Karpas-422 (cell line): ENCODE data around the gene COMMD1. TPM values are rescaled to one million over a fixed set of nuclear protein-coding genes. Genes with fewer than 3 reads are reported as not detected.
"Not testable (repeated sequence)": the region's sequence is repeated elsewhere in the genome, so short reads cannot be mapped to it uniquely, and the experiment has no call there.

ENCODE experiments used
- DNase-seq: peaks from one replicate; pipeline ENCODE4 v3.0.0-alpha.2; 2015
- H2AFZ ChIP-seq: fragments of 200-600 bp; sonication (generic); 2 replicates; pipeline ENCODE4 v1.6.1; 2014; ENCODE audit warnings: antibody characterized with exemption, low read length, mixed read lengths
- H3K27ac ChIP-seq: fragments of 200-600 bp; sonication (generic); 2 replicates; pipeline ENCODE4 v1.5.1; 2014; ENCODE audit warnings: mild to moderate bottlenecking, low read length, moderate library complexity
- H3K27me3 ChIP-seq: fragments of 200-600 bp; sonication (generic); 2 replicates; pipeline ENCODE4 v1.6.1; 2014; ENCODE audit warnings: low read length, mixed read lengths
- H3K36me3 ChIP-seq: fragments of 200-600 bp; sonication (generic); 2 replicates; pipeline ENCODE4 v1.6.1; 2014; ENCODE audit warnings: low read length, mixed read lengths; ENCODE audit not compliant: insufficient read depth
- H3K4me1 ChIP-seq: fragments of 200-600 bp; sonication (generic); 2 replicates; pipeline ENCODE4 v1.6.1; 2014; ENCODE audit warnings: mild to moderate bottlenecking, low read length, mixed read lengths
- H3K4me2 ChIP-seq: fragments of 200-600 bp; sonication (generic); 2 replicates; pipeline ENCODE4 v1.6.1; 2014; ENCODE audit warnings: low read length, low read depth, mild to moderate bottlenecking; ENCODE audit not compliant: poor library complexity, severe bottlenecking
- H3K4me3 ChIP-seq: fragments of 200-600 bp; sonication (generic); 2 replicates; pipeline ENCODE4 v1.5.1; 2014; ENCODE audit warnings: mild to moderate bottlenecking, antibody characterized with exemption, low read length, mixed read lengths
- H3K79me2 ChIP-seq: fragments of 200-600 bp; sonication (generic); 2 replicates; pipeline ENCODE4 v1.6.1; 2014; ENCODE audit warnings: mild to moderate bottlenecking, low read length, mixed read lengths
- H3K9ac ChIP-seq: fragments of 200-600 bp; sonication (generic); 2 replicates; pipeline ENCODE4 v1.6.0; 2014; ENCODE audit warnings: low read length
- H3K9me2 ChIP-seq: fragments of 200-600 bp; sonication (generic), shearing (Covaris generic); replicated peaks from 2 replicates; pipeline ENCODE4 v1.6.0; 2014; ENCODE audit warnings: mild to moderate bottlenecking, low read length, moderate library complexity; ENCODE audit not compliant: insufficient read depth
- H3K9me3 ChIP-seq: fragments of 300-700, 200-600 bp; sonication (generic); 2 replicates; pipeline ENCODE4 v1.6.1; 2014; ENCODE audit warnings: low read length, mixed read lengths
- H4K20me1 ChIP-seq: fragments of 200-600 bp; sonication (generic); 2 replicates; pipeline ENCODE4 v1.6.1; 2014; ENCODE audit warnings: mild to moderate bottlenecking, antibody characterized with exemption, low read length, low read depth; ENCODE audit not compliant: insufficient read depth
- total RNA-seq: library from RNA; depleted of rRNA; stranded (reverse); fragments of >200 nt; shearing (Covaris generic); gene quantifications from 2 replicates; pipeline ENCODE4 v1.2.3, GENCODE V29; 2014; ENCODE audit warnings: low replicate concordance

COMMD1 gene
- total RNA-seq, 1 experiment from 2014 or later = 33.3 TPM

DNA sequence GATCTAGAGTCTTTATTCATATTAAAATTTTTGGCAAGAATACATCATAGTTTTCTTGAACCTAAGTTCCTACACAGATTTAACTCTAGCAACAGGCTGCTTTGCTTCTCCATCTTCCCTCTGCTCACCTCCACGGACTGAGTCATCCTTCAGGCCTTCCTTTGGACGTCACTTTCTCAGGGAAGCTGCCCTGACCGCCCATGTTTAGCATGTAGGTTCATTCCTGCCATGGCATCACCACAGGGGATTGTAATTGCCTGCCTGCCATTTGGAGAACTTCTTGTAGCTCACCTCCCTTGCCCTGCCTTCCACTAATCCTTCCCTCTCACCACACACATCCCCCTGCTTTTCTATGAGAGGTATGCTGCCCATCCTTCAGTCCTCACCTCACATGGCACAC lies 246.5 kb downstream of the COMMD1 start:
- H3K9ac ChIP-seq = no peak overlapping the region
- H3K4me2 ChIP-seq = no peak overlapping the region
- no peak overlapping the region for H2AFZ ChIP-seq
- no peak for DNase-seq
- no peak overlapping the region for H3K4me3 ChIP-seq
- H3K4me1 ChIP-seq = no peaks in the 10 kb centered on the region
- H4K20me1 ChIP-seq = no peaks in the 10 kb centered on the region
- H3K9me3 ChIP-seq = peaks cover 4% of the 10 kb centered on the region
- no peak overlapping the region for H3K27ac ChIP-seq
- H3K36me3 ChIP-seq = no peaks in the 10 kb centered on the region
- H3K27me3 ChIP-seq = no peaks in the 10 kb centered on the region
- no peaks in the 10 kb centered on the region for H3K79me2 ChIP-seq
- H3K9me2 ChIP-seq = no peaks in the 10 kb centered on the region

DNA sequence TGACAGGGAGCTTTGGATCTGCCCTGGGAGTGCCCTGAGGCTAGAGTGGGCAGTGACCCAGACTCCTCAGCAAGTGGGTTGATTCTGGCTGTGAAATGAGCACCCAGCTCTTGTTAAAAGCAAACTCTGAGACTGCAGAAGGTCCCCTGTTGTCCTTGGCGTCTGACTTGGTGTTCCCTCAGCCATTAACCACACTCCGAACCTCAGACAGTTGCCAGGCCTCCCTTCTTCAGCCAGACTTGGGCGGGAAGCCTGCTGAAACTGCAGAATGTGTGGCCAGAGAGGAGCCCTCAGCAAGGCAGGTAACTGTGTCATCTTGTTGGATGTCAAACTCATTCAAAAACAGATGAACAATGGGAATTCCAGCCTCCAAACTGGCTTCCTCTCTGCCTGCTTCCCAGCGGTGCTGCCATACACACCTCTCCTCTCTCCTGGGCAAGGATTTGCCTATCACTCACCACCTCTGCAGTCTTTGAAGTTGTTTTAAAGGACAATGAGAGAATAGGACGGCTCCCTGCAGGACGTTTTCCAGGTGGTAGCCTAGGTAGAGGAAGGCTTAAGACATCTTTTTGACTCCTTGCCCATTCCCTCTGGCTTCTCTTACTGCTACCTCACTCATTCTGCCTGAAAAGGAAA lies 251.5 kb downstream of the COMMD1 start:
- Histone ChIP-seq H2AFZ (no peak overlapping the region), H3K9ac (no peak overlapping the region), H3K9me3 (peaks cover 4% of the 10 kb centered on the region), H3K36me3 (no peaks in the 10 kb centered on the region), H3K4me1 (no peaks in the 10 kb centered on the region), H3K27me3 (no peaks in the 10 kb centered on the region), H3K79me2 (no peaks in the 10 kb centered on the region), H3K4me3 (no peak overlapping the region), H3K4me2 (no peak overlapping the region), H3K9me2 (no peaks in the 10 kb centered on the region), H3K27ac (no peak overlapping the region), H4K20me1 (no peaks in the 10 kb centered on the region)
- DNase-seq = no peak

DNA sequence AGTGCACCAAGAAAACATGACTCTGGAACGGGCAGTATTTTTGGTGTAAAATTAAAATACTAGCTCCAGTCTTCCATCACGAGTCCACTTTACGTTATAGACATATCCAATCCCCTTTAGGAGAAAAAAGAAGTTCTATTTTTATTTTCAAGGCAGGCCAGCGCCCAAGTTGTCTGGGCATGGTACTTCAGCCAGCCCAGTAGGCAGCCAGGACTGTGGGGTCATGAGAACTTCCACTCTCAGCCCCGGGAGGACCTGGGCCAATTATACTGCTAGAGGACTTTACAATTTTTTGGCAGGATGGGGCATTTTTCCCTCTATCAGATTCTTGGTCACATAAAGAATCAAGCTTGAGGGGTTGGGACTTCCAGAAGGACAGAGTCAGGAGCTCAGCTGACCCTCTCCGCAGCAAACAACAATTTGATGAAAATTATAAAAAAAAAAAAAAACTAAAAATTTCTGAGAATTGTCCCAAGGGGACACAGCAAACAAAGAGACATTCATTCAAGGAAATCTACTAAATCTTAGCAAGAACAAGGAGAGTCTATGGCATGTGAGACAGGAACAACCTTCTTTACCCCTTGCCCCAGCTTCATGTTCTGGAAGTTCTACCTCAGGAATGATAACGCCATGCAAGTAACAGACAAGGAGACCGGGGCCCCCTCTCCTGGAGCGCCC lies 253.1 kb downstream of the COMMD1 start:
- DNase-seq = no peak
- Histone ChIP-seq H3K4me1 (no peaks in the 10 kb centered on the region), H3K36me3 (no peaks in the 10 kb centered on the region), H3K9me3 (peaks cover 4% of the 10 kb centered on the region), H3K4me2 (no peak overlapping the region), H3K27me3 (no peaks in the 10 kb centered on the region), H3K9ac (no peak overlapping the region), H3K9me2 (no peaks in the 10 kb centered on the region), H2AFZ (no peak overlapping the region), H3K27ac (no peak overlapping the region), H3K79me2 (no peaks in the 10 kb centered on the region), H4K20me1 (no peaks in the 10 kb centered on the region), H3K4me3 (no peak overlapping the region)

DNA sequence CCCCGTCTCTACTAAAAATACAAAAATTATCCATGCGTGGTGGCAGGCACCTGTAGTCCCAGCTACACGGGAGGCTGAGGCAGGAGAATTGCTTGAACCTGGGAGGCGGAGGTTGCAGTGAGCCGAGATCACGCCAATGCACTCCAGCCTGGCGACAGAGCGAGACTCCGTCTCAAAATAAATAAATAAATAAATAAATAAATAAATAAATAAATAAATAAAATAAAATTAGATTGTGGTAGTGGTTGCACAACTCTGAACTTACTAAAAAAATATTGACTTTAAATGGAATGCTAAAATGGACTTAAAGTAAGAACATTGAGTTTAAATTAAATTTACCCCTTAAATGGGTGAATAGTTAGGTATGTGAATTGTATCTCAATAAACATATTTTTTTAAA lies 255.2 kb downstream of the COMMD1 start:
- not testable (repeated sequence) for H3K9ac ChIP-seq, H3K4me1 ChIP-seq, H3K4me2 ChIP-seq, DNase-seq, H3K9me2 ChIP-seq, H2AFZ ChIP-seq, H3K4me3 ChIP-seq, H3K9me3 ChIP-seq, H3K27me3 ChIP-seq, H3K79me2 ChIP-seq, H3K36me3 ChIP-seq, H4K20me1 ChIP-seq, H3K27ac ChIP-seq

DNA sequence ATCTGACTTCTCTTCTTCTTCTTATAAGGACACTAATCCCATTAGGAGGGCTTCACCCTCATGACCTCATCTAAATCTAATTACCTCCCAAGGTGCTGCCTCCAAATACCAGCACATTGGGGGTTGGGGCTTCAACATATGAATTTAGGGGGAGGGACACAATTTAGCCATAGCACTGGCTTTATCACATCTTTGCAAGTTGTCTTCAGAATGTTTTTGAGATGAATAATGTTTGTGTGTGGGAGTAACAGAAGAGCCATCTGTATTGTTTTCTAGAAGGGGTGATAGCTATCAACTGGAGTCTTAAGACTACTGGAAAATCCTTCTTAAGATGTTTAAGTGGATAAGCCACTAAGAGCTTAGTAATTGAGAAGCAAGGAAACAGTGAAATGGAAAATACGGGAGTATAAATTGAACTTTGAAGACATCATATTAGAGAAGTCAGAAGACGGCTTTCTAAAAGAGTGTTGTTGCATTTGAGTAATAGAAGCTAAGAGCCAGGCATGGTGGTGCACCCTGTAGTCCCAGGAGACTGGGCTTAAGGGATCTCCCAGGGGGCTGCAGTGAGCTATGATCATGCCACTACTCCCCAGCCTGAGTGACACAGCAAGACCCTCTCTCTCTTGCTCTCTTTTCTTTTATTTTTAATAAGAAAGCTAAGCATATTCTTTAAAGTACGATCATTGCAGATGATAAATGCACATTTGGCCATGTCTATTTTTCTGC lies 257.8 kb downstream of the COMMD1 start:
- no peaks in the 10 kb centered on the region for H3K27me3 ChIP-seq
- H3K9me3 ChIP-seq = no peaks in the 10 kb centered on the region
- no peak overlapping the region for H3K4me3 ChIP-seq
- H3K79me2 ChIP-seq = no peaks in the 10 kb centered on the region
- no peak overlapping the region for H3K9ac ChIP-seq
- H3K4me1 ChIP-seq = no peaks in the 10 kb centered on the region
- no peaks in the 10 kb centered on the region for H3K36me3 ChIP-seq
- H3K27ac ChIP-seq = no peak overlapping the region
- no peaks in the 10 kb centered on the region for H4K20me1 ChIP-seq
- no peak for DNase-seq
- no peak overlapping the region for H3K4me2 ChIP-seq
- H3K9me2 ChIP-seq = no peaks in the 10 kb centered on the region
- H2AFZ ChIP-seq = no peak overlapping the region

DNA sequence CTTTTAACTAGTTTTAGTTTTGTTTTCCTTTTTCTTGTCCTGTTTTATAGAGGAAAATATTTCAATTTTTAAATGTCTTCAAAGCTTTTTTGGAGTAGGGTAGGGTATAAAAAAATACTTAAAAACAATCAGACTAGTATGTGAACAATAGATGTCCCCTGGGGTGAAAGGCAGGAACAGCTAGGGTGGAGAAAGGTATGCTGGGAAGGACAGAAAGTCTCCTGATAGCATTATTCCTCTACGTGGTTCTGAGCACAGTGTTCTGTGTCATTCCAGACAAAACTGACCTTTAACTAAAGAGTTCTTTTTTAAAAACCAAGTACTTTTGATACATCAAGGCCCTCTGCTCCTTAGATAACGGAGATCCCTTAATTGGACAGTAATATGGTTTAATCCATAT lies 258.4 kb downstream of the COMMD1 start:
- H3K4me1 ChIP-seq = no peaks in the 10 kb centered on the region

DNA sequence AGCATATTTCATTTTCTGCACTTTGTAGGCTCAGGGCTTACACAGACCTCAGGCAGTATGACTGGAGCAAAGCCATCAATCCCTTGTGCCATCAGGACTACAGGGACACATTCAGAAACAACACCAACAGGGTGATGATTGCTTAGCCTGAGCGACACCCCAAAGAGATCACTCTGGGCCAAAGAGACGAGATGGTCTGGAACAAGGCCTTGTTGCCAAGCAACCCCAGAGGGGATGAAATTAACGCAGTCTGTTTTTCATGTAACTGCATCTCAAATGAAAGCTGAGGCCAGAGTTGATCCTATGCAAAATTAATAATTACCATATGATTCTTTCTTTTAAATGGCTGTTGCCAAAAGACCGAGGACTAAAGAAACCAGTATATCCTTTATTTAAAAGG lies 270.3 kb downstream of the COMMD1 start:
- Histone ChIP-seq H3K9me2 (no peaks in the 10 kb centered on the region), H3K4me1 (peaks cover 5% of the 10 kb centered on the region; the same call in 1 of the 2 replicates), H3K9me3 (no peaks in the 10 kb centered on the region), H3K79me2 (no peaks in the 10 kb centered on the region), H3K27me3 (no peaks in the 10 kb centered on the region), H3K36me3 (no peaks in the 10 kb centered on the region), H3K4me2 (no peak overlapping the region), H3K27ac (no peak overlapping the region), H3K4me3 (no peak overlapping the region), H4K20me1 (no peaks in the 10 kb centered on the region), H2AFZ (no peak overlapping the region), H3K9ac (no peak overlapping the region)
- no peak for DNase-seq

More for the DNA sequence above, 258.4 kb downstream of the COMMD1 start:
- H3K9me3 ChIP-seq = no peaks in the 10 kb centered on the region
- H3K4me2 ChIP-seq = no peak overlapping the region
- no peaks in the 10 kb centered on the region for H3K27me3 ChIP-seq
- no peak for DNase-seq
- no peaks in the 10 kb centered on the region for H3K9me2 ChIP-seq
- H3K79me2 ChIP-seq = no peaks in the 10 kb centered on the region
- no peak overlapping the region for H3K4me3 ChIP-seq
- H3K9ac ChIP-seq = no peak overlapping the region
- no peaks in the 10 kb centered on the region for H3K36me3 ChIP-seq
- no peak overlapping the region for H3K27ac ChIP-seq
- no peaks in the 10 kb centered on the region for H4K20me1 ChIP-seq
- H2AFZ ChIP-seq = no peak overlapping the region

DNA sequence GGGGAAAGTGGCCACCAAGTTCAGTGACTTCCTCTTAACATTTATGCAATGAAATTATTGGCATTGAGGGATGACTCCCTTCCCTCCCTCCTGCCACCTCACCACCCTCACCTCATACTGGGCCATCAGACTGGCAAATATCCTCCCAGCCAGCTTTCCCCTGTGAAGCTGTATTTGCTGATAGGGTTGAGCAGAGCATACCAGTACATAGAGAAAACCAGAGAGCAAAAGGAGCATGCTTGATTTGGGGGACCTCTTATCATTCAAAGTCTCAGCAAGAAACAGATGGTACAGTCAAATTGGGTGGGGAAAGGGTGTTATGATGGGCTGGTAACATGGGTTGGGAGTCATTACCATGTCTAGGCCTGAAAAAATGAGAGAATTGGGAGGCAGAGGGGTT lies 271.3 kb downstream of the COMMD1 start:
- Histone ChIP-seq H3K9ac (no peak overlapping the region), H3K9me3 (no peaks in the 10 kb centered on the region), H3K4me2 (no peak overlapping the region), H3K4me3 (no peak overlapping the region), H4K20me1 (no peaks in the 10 kb centered on the region), H3K27me3 (no peaks in the 10 kb centered on the region), H2AFZ (no peak overlapping the region), H3K79me2 (no peaks in the 10 kb centered on the region), H3K9me2 (no peaks in the 10 kb centered on the region), H3K36me3 (no peaks in the 10 kb centered on the region), H3K27ac (no peak overlapping the region), H3K4me1 (peaks cover 10% of the 10 kb centered on the region; the same call in 1 of the 2 replicates)
- DNase-seq = no peak
